ENCODE data around the gene GSTM1.
A peak's percentile ranks its signal among the peaks of the same experiment; 100 is the strongest.

Gene GSTM1

DNA sequence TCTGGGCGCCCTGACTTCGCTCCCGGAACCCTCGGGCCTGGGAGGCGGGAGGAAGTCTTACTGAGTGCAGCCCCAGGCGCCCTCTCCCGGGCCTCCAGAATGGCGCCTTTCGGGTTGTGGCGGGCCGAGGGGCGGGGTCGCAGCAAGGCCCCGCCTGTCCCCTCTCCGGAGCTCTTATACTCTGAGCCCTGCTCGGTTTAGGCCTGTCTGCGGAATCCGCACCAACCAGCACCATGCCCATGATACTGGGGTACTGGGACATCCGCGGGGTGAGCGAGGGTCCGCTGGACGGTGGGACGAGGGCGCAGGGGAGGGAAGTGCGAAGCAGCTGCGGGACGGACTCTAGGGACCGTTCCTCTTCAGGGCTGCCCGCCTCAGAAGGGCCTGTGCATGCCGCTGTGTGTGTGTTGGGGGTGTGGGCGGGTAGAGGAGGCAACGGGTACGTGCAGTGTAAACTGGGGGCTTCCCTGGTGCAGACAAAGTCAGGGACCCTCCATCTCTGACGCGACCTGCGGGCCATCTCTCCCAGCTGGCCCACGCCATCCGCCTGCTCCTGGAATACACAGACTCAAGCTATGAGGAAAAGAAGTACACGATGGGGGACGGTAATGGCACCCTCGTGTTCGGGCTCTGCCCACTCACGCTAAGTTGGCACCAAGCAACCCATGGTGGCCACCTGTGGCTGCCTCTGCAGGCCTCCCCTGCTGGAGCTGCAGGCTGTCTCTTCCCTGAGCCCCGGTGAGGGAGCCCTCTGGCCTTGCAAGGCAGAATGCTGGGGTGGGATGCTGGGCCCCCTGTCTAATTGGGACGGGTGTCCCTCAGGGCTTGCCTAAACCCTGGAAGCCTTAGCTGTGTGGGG lies at the start of gene GSTM1:
Gene GSTM1 (plus strand): TSS at position 177 of the 859 bp plus-strand sequence. CDS start 57 bp downstream, at position 234.
- peak; percentile 22 for DNase-seq (ENCODE audit: low read depth)
- H3K4me3 ChIP-seq (ENCODE audit: low read depth, low read length), result peak within 1 kb of the TSS; percentile 53

DNA sequence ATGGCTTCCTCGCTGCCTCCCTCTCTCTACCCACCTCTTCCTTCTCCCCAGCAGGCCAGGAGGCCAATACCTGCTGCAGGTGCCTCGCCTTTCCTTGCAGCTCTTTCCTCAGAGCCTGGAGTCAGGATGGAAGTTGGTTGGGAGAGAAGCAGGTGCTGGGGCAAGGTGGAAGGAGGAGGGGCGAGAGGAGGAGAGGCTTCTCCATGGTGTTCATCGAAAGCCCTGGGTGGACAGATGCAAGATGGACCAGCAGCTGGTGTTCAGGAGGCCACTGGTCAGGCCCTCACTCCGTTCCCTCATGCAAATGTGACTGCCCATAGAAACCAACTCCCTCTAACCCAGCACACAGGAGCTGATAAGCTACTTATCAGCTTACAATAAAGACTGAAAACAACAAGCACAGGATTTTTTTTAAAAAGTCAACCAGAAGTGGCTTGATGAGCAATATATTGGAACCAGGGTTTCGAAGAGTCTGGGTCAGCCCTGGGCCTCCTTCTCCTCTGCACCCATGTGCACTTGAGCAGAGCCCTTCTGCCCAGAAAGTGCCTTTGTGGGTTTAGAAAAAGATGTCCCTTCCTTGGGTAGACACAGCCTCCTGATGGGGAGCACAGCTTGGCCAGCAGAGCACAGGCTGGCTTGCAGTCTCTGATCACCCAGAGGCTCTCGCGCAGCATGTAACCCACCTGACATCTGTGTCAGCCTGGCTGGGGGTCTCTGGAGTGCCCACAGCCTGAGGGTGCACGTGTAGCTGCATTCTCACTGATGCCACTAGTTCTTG lies 48.4 kb upstream of the GSTM1 start:
- H3K4me3 ChIP-seq (ENCODE audit: low read depth, low read length), result no peak overlapping the region
- DNase-seq (ENCODE audit: low read depth), result no peak

DNA sequence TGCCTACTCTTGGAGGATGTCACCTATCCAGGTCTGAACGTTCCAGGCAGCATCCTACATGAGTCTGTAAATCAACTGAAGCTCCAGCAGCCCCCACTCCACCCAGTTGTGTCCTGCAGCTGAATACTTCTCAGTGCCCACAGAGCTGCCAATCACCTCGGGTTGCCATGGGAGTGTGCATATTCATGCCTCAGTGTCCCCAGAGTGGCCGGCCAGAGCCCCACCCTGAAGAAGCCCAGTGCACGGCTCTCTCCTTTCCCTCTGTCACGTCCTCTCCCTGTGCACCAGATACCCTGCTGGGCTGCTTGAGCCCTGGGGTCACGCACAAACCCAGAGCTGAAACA lies 47.8 kb upstream of the GSTM1 start:
- no peak overlapping the region for H3K4me3 ChIP-seq (ENCODE audit: low read depth, low read length)
- DNase-seq (ENCODE audit: low read depth), result no peak

DNA sequence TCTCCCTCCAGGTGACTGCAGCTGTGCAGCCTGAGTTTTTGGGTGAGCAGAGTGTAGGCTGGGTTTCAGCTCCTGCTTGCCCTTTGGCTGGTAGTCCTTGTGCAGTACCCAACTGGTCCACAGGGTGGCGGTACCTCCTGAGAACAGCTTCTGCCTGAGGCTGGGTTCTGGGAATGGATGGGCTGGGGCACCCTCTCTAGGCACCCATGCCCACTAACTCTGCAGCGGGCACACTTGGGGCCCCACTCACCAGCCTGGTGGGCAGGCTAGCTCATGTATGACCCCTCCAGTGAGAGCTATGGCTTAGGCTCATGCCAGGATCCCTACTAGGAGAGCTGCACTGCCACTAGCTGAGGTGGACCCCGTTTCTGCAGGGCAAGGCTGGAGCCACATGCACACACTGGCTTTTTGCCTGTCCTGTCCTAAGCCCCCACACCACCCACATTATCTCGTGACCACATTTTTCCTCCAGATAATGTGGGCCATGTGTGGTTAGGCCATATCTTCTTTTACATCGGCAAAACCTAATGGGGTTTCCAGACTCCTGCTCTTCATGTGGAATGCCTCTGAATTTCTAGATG lies 47.2 kb upstream of the GSTM1 start:
- H3K4me3 ChIP-seq (ENCODE audit: low read depth, low read length), result no peak overlapping the region
- no peak for DNase-seq (ENCODE audit: low read depth)

DNA sequence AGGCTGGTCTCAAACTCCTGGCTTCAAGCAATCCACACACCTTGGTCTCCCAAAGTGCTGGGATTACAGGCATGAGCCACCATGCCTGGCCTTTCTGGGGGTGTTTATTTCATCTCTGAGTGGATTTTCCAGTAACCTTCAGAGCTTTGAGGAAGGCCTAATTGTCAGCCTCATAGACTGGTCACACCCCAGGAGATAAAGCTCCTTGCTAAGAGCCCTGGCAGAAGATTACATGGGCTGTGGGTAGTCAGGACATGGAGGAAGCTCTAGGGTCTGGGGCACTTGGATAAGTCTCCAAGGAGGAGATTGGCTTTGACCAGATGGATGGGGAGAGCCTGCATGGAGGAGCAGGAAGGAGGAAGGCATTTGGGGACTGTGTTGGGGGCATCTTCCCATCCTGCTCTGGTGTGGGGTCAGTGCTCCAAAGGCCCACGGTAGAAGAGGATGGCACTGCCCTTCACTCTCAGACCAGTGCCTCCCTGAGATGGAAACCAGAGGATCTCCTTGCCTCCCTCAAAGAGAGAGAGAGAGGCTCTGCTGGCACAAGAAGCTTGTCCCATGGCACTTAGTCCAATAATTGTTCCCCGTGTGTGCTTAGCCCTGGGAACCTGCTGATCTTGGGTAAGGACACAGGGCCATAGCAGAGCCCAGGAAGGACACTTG lies 46.4 kb upstream of the GSTM1 start:
- no peak overlapping the region for H3K4me3 ChIP-seq (ENCODE audit: low read depth, low read length)
- DNase-seq (ENCODE audit: low read depth), result no peak

DNA sequence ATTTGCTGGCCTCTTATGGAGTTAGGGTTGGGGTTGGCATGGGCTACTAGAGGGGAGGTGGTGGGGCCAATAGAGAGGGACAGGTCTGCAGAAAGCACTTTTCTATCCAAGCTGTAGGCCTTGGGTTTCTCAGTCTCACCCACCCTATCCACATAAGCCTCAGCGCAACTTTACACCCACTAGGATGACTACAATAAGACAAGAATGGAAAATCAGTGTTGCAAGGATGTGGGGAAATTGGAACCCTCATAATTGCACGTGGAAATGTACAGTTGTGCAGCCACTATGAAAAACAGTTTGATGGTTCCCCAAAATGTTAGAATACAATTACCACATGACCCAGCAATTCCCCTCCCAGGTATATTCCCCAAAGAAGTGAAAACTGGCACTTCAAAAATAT lies 45.8 kb upstream of the GSTM1 start:
- no peak overlapping the region for H3K4me3 ChIP-seq (ENCODE audit: low read depth, low read length)
- DNase-seq (ENCODE audit: low read depth), result no peak

DNA sequence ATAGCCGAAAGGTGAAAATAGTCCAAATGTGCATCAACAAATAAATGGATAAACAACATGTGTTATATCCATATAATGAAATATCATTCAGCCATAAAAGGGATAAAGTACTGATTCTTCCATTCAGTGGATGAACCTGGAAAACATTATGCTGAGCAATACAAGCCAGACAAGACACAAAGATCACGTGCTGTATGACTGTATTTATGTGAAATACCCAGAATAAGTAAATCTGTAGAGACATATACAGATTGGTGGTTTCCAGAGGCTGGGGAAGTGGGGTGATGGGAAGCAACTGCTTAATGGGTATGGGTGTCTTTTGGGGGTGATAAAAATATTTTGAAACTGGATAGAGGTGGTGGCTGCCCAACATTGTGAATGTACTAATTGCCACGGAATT lies 45.0 kb upstream of the GSTM1 start:
- no peak overlapping the region for H3K4me3 ChIP-seq (ENCODE audit: low read depth, low read length)
- no peak for DNase-seq (ENCODE audit: low read depth)

DNA sequence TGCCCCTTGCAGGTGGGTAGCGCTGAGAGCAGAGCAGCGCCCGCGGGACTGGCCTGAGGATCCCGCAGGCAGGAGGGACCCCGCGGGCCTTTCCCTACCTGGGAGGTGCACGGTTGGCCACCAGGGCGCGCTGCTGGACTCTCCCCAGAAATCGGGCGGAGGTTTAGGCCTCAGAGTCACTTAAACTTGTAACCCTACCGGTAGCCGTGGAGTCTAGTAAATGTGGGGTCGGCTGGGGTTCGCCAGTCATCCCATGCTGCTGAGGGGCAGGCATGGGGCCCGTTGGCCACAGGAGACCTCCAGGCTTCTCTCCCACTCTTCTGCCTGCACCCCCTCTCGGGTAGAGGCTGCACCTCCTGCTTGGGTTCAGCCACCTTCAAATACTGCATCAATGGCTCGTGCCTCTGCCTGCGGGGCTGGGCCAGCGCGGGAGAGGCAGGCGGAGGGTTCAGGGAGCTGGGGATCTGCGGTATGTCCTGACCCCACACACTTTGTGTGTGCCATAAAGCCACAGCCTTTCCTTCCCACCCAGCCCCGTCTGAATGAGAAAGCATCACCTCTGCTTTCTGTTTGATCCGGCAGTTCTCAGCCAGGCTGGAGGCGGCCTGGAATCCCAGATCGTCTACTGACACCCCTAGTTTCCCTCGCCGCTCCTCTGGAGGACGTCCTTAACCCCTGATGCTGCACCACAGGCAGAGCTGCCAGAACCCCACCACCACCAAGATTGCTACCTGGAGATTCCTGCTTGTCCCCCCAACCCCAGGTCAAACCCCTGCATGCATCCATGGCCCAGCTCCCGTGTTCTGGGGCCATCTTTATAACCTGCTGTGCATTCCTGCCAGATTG lies 44.0 kb upstream of the GSTM1 start:
- H3K4me3 ChIP-seq (ENCODE audit: low read depth, low read length), result no peak overlapping the region
- no peak for DNase-seq (ENCODE audit: low read depth)

DNA sequence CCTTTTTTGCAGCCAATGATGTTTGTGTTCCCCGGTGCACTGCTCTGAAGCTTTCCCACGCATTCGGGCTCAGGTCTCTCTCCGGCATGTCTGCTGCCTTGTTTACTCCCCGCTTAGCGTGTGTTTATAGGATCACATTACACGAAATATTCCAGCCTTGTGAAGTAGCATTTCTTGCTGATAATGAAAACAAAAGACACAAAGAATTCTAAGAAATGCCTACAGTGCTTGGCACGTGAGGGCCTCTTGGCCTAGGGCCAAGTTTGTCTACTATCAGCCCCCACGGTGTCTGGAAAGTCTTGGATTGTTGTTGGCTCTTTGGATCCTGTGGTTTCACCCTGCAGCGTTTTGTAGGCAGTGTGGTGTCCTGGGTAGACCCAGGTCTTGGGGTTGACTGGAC lies 42.9 kb upstream of the GSTM1 start:
- no peak for DNase-seq (ENCODE audit: low read depth)
- no peak overlapping the region for H3K4me3 ChIP-seq (ENCODE audit: low read depth, low read length)

DNA sequence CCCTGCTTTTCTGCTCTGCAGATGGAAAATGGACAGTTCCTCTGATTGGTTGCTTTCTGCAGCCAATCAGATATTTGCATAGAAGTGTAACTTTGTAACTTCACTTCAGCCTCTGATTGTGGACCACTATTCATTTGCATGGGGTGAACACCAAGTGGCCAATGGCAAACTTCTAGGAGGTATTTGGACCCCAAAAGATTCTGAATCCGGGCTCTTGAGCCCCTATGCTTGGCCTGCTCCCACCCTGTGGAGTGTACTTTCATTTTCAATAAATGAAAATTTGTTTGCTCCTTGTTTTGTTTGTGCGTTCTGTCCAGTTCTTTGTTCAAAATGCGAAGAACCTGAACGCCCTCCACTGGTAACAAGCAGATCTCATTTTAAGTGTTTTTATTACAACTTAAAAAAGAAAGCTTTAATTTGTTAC lies 38.1 kb upstream of the GSTM1 start:
- peak overlapping the region; percentile 26 for H3K4me3 ChIP-seq (ENCODE audit: low read depth, low read length)
- DNase-seq (ENCODE audit: low read depth), result no peak

DNA sequence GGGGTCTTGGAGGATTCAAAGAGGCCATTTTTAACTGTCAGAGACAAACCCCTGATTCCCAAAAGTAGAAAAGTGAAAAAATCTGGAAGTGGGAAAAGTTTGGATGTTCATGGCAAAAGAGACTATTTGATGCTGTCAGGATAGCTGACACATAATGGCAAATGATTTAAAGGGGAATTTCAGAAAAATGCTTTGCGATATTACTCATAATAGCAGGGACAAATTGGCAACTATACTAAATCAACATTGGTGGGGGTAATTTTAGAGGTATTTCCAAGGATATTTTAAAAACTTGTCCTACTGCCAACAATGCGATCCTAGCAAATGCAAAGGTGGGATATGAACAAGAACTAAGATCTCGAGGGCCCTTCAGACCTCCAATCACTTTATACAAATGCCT lies 37.0 kb upstream of the GSTM1 start:
- H3K4me3 ChIP-seq (ENCODE audit: low read depth, low read length), result no peak overlapping the region
- DNase-seq (ENCODE audit: low read depth), result no peak

DNA sequence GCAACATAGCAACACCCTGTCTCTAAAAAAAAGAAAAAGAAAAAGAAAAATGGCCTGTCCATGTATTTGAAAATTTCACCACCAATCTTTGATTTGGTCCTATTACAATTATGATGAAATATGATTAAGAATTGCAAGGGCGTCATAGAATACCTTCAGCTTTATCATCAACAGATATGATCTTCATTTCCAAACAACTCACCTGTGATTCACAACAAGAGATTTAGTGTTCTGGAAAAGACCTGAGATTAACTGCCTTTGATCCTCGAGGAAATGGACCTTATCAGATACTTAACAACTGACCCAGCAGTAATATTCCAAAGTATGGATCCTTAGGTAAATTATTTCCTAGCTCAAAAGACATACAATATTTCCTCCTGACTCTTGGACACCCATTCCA lies 35.2 kb upstream of the GSTM1 start:
- H3K4me3 ChIP-seq (ENCODE audit: low read depth, low read length), result no peak overlapping the region
- DNase-seq (ENCODE audit: low read depth), result no peak

DNA sequence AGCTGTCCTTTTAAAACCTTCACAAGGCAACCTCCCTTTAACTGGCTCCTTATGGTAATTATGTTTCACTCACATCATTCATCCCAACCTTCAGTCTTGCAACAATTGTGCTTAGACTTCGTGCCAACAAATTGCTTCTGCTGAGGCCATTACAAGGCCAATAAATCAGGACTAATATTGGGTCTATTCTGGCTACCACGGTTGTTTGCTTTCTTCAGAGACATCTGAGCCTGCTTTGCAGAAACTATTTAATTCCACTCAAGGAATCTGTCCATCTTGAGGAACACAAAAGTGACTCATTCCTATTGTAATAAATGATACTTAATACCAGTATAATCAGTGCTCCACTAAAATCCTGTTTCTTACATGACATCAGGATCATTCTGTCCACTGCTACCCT lies 34.3 kb upstream of the GSTM1 start:
- no peak for DNase-seq (ENCODE audit: low read depth)
- no peak overlapping the region for H3K4me3 ChIP-seq (ENCODE audit: low read depth, low read length)

DNA sequence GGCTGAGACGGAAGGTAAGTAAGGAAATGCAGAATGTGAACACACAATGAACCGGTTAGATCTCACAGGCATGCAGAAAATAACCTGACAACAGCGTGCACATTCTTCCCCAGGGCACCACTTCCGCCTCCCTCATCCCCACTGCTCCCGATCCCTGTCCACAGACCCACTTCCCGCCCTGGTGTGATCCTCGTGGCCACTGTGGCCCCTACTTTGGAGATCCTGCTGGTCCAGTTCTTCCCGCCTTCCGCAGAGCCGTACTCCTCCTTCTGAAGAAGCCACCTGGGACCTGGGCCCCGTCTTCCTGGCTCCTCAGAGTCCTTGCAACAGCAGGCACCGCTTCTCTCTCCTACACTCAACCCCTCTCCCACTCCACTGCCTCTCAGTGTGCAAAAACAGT lies 33.1 kb upstream of the GSTM1 start:
- DNase-seq (ENCODE audit: low read depth), result no peak

DNA sequence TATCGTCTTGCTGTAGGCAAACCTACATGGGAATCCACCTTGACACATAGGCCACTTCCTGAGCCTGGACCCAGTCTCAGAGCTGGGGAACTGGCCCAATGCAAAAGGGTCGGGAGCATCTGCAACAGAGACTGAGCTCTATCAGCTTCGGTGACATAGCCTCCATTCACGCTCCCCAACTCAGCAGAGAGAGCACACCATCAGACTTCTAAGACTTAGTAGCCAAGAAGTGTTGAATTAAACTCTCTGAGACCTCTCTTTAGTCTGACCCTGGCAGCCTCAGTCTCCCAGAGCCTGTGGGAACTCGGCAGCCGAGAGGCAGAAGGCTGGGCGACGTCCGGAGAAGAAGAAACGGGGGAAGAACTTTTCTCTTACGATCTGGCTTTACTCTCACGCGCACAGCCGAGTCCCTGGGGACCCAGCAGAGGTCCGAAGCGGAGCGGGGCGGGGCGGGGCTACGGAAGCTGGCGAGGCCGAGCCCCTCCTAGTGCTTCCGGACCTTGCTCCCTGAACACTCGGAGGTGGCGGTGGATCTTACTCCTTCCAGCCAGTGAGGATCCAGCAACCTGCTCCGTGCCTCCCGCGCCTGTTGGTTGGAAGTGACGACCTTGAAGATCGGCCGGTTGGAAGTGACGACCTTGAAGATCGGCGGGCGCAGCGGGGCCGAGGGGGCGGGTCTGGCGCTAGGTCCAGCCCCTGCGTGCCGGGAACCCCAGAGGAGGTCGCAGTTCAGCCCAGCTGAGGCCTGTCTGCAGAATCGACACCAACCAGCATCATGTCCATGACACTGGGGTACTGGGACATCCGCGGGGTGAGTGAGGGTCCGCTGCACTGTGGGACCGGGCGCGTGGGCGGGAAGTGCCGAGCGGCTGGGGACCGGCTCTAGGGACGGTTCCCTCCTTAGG lies 31.8 kb upstream of the GSTM1 start, which contains the start of gene GSTM4:
Gene GSTM4 (plus strand): TSS at position 485 of the 905 bp plus-strand sequence. CDS start 291 bp downstream, at position 776.
- DNase-seq (ENCODE audit: low read depth), result no peak

More for the DNA sequence above, 33.1 kb upstream of the GSTM1 start:
- H3K4me3 ChIP-seq (ENCODE audit: low read depth, low read length), result no peak overlapping the region

DNA sequence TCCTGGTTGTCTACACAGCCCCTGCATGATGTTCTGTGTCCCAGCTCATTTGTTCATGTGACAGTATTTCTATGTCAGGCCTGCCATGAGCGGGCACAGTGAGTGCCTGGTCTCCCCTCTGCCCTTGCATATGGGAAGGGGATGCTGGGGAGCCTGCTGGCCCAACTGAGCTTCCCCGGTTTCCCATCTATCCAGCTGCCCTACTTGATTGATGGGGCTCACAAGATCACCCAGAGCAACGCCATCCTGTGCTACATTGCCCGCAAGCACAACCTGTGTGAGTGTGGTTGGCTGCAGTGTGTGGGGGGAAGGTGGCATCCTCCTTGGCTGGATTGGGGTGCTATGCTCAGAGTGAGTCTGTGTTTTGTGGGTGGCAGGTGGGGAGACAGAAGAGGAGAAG lies 30.2 kb upstream of the GSTM1 start:
- no peak for DNase-seq (ENCODE audit: low read depth)
- no peak overlapping the region for H3K4me3 ChIP-seq (ENCODE audit: low read depth, low read length)

More for the DNA sequence above, 31.8 kb upstream of the GSTM1 start, which contains the start of gene GSTM4:
- peak within 1 kb of the TSS; percentile 67 for H3K4me3 ChIP-seq (ENCODE audit: low read depth, low read length)

DNA sequence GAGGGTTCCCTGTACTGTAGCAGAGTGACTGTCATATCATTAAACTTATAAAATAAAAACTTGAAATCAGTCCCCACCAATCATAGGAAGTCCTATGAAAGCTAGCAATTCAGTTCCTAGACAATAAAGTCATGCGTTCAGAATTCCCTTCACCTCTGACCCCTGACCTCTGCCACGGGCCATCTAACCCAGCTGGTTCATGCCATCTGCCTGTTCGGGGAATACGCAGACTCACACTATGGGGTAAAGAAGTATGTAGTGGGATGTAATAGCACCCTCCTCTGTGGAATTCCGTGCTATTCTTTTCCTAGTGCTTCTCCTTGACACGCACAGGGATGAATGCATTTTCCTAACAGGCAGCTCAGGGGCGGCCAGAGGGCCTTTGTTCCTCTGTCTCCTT lies 29.6 kb upstream of the GSTM1 start:
- DNase-seq (ENCODE audit: low read depth), result no peak

DNA sequence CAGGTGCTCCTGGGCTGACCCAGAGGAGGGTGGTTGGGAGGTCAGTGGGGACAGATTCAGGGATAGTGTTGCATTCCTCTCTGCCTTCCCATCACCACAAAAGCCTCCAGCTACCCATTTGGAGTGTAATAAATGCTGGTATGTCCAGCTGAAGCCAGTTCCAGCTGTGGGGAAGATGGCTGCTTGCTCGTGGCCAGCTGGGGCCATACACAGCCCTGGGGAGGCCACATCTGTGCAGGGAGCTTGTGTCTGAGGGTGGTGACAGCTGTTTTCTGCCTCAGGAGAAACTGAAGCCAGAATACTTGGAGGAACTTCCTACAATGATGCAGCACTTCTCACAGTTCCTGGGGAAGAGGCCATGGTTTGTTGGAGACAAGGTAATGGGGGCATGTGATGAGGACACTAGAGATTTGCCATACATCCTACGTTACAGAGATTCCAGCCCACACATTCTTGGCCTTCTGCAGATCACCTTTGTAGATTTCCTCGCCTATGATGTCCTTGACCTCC lies 29.0 kb upstream of the GSTM1 start:
- no peak overlapping the region for H3K4me3 ChIP-seq (ENCODE audit: low read depth, low read length)
- DNase-seq (ENCODE audit: low read depth), result no peak

More for the DNA sequence above, 29.6 kb upstream of the GSTM1 start:
- no peak overlapping the region for H3K4me3 ChIP-seq (ENCODE audit: low read depth, low read length)

Data from skeletal muscle cell (primary cell).